ENCODE results near the gene VTI1A.
"Not testable (repeated sequence)": the region's sequence is repeated elsewhere in the genome, so short reads cannot be mapped to it uniquely, and the experiment has no call there.

Gene VTI1A

DNA sequence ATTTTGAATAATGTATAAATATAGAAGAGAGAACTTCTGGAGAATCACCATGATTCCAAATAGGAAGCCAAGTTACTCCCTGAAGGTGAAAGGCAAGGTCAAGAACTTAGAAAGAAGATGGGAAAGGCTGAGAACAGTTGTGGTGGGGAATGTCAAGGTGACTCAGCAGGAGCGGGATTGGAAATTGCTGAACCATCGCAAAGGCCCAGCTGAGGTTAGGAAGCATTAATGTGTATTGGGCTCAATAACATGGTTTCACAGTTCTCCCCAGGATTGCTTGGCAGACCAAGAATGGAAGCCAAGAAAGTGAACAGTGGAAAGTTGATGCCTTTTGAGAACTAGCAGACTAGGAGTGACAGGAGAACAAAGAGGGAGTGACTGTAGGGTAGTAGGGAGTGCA lies 133.3 kb downstream of the VTI1A start:
- Histone ChIP-seq H3K9ac (ENCODE audit: low read depth, low read length) (no peak overlapping the region), H3K9me3 (ENCODE audit: insufficient read depth, low read depth, low read length) (no peaks in the 10 kb centered on the region), H3K4me3 (ENCODE audit: low read length) (no peak overlapping the region), H3K27ac (ENCODE audit: low read length) (no peak overlapping the region), H3K36me3 (ENCODE audit: insufficient read depth, low read depth, low read length) (no peaks in the 10 kb centered on the region), H3K4me1 (ENCODE audit: insufficient read depth, low read length) (peaks cover 16% of the 10 kb centered on the region), H3K27me3 (ENCODE audit: insufficient read depth, low read length) (no peaks in the 10 kb centered on the region)

- Histone ChIP-seq H3K36me3 (ENCODE audit: insufficient read depth, low read depth, low read length) (no peaks in the 10 kb centered on the region), H3K27ac (ENCODE audit: low read length) (no peak overlapping the region), H3K27me3 (ENCODE audit: insufficient read depth, low read length) (no peaks in the 10 kb centered on the region), H3K9ac (ENCODE audit: low read depth, low read length) (no peak overlapping the region), H3K4me3 (ENCODE audit: low read length) (no peak overlapping the region), H3K9me3 (ENCODE audit: insufficient read depth, low read depth, low read length) (no peaks in the 10 kb centered on the region), H3K4me1 (ENCODE audit: insufficient read depth, low read length) (peaks cover 22% of the 10 kb centered on the region)
Measured at GRCh38 chr10:112581921-112582320, 134.9 kb downstream of the VTI1A start.

- H3K4me1 ChIP-seq (ENCODE audit: insufficient read depth, low read length), result peaks cover 31% of the 10 kb centered on the region
- no peak overlapping the region for H3K9ac ChIP-seq (ENCODE audit: low read depth, low read length)
- H3K4me3 ChIP-seq (ENCODE audit: low read length), result no peak overlapping the region
- H3K36me3 ChIP-seq (ENCODE audit: insufficient read depth, low read depth, low read length), result no peaks in the 10 kb centered on the region
- no peaks in the 10 kb centered on the region for H3K9me3 ChIP-seq (ENCODE audit: insufficient read depth, low read depth, low read length)
- no peak overlapping the region for H3K27ac ChIP-seq (ENCODE audit: low read length)
- no peaks in the 10 kb centered on the region for H3K27me3 ChIP-seq (ENCODE audit: insufficient read depth, low read length)
Measured at GRCh38 chr10:112583236-112583939, 136.4 kb downstream of the VTI1A start.

- peaks cover 37% of the 10 kb centered on the region for H3K4me1 ChIP-seq (ENCODE audit: insufficient read depth, low read length)
- H3K9me3 ChIP-seq (ENCODE audit: insufficient read depth, low read depth, low read length), result no peaks in the 10 kb centered on the region
- H3K9ac ChIP-seq (ENCODE audit: low read depth, low read length), result no peak overlapping the region
- H3K27me3 ChIP-seq (ENCODE audit: insufficient read depth, low read length), result no peaks in the 10 kb centered on the region
- H3K4me3 ChIP-seq (ENCODE audit: low read length), result no peak overlapping the region
- no peak overlapping the region for H3K27ac ChIP-seq (ENCODE audit: low read length)
- no peaks in the 10 kb centered on the region for H3K36me3 ChIP-seq (ENCODE audit: insufficient read depth, low read depth, low read length)
Measured at GRCh38 chr10:112584276-112584675, 137.3 kb downstream of the VTI1A start.

DNA sequence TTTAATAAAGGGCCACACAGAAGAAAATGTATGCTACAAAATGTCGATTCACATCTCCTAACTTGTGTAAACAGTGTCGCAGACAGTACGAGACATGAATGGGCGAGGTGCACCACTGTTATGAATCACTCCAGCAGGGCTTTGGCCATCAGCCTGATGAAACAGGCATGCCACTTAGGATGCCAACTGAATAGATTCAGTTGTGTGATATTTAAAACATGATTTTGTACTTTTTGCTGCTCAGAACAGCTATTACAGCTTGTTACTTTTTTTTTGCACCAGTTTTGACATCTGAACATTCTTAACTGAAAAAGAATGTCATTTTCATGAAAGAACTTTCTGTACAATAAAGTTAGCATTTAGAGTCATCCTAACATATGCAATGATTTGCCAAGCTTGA lies 138.1 kb downstream of the VTI1A start:
- Histone ChIP-seq H3K27ac (ENCODE audit: low read length) (no peak overlapping the region), H3K36me3 (ENCODE audit: insufficient read depth, low read depth, low read length) (no peaks in the 10 kb centered on the region), H3K4me3 (ENCODE audit: low read length) (no peak overlapping the region), H3K9me3 (ENCODE audit: insufficient read depth, low read depth, low read length) (no peaks in the 10 kb centered on the region), H3K4me1 (ENCODE audit: insufficient read depth, low read length) (peaks cover 37% of the 10 kb centered on the region), H3K9ac (ENCODE audit: low read depth, low read length) (no peak overlapping the region), H3K27me3 (ENCODE audit: insufficient read depth, low read length) (no peaks in the 10 kb centered on the region)

- Histone ChIP-seq H3K4me3 (ENCODE audit: low read length) (no peak overlapping the region), H3K9ac (ENCODE audit: low read depth, low read length) (no peak overlapping the region), H3K27ac (ENCODE audit: low read length) (no peak overlapping the region), H3K4me1 (ENCODE audit: insufficient read depth, low read length) (peaks cover 37% of the 10 kb centered on the region), H3K27me3 (ENCODE audit: insufficient read depth, low read length) (no peaks in the 10 kb centered on the region), H3K9me3 (ENCODE audit: insufficient read depth, low read depth, low read length) (no peaks in the 10 kb centered on the region), H3K36me3 (ENCODE audit: insufficient read depth, low read depth, low read length) (no peaks in the 10 kb centered on the region)
Measured at GRCh38 chr10:112585960-112586359, 138.9 kb downstream of the VTI1A start.

DNA sequence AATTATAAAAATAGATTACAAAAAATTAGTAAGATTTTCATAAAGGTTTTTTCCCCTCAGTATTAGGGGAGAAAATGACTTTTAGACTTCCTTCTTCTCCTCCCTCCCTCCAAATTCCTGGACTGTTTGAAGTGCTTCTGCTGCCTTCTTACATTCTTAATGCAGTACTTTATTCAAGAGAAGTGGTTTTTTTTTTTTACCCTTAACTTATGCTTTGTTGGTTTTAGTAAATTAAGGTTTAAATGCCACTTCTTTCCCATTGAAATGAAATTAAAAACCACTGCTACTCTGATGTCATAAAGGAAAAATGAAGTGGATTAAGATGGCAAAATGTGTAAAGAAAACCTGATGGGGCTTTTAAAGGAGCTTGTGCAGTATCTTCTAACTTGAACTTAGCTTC lies 140.7 kb downstream of the VTI1A start:
- Histone ChIP-seq H3K36me3 (ENCODE audit: insufficient read depth, low read depth, low read length) (no peaks in the 10 kb centered on the region), H3K27ac (ENCODE audit: low read length) (no peak overlapping the region), H3K9ac (ENCODE audit: low read depth, low read length) (no peak overlapping the region), H3K4me1 (ENCODE audit: insufficient read depth, low read length) (peaks cover 38% of the 10 kb centered on the region), H3K27me3 (ENCODE audit: insufficient read depth, low read length) (no peaks in the 10 kb centered on the region), H3K4me3 (ENCODE audit: low read length) (no peak overlapping the region), H3K9me3 (ENCODE audit: insufficient read depth, low read depth, low read length) (no peaks in the 10 kb centered on the region)

GRCh38 chr10:112588225-112588990 lies 141.4 kb downstream of the VTI1A start:
- Histone ChIP-seq H3K9ac (ENCODE audit: low read depth, low read length) (no peak overlapping the region), H3K36me3 (ENCODE audit: insufficient read depth, low read depth, low read length) (no peaks in the 10 kb centered on the region), H3K4me1 (ENCODE audit: insufficient read depth, low read length) (peaks cover 38% of the 10 kb centered on the region), H3K27me3 (ENCODE audit: insufficient read depth, low read length) (no peaks in the 10 kb centered on the region), H3K9me3 (ENCODE audit: insufficient read depth, low read depth, low read length) (no peaks in the 10 kb centered on the region), H3K27ac (ENCODE audit: low read length) (no peak overlapping the region), H3K4me3 (ENCODE audit: low read length) (no peak overlapping the region)

DNA sequence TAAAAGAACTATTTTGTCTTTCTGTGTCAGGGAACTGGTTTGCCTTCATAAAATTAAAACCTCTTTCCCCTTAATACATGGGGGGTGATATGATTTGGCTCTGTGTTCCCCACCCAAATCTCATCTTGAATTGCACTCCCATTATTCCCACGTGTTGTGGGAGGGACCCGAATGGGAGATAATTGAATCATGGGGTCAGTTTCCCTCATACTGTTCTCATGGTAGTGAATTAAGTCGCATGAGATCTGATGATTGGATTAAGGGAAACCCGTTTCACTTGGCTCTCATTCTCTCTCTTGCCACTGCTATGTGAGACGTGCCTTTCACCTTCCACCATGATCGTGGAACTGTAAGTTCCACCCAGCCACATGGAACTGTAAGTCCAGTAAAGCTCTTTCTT lies 142.1 kb downstream of the VTI1A start:
- no peaks in the 10 kb centered on the region for H3K9me3 ChIP-seq (ENCODE audit: insufficient read depth, low read depth, low read length)
- no peak overlapping the region for H3K9ac ChIP-seq (ENCODE audit: low read depth, low read length)
- H3K27ac ChIP-seq (ENCODE audit: low read length), result no peak overlapping the region
- H3K27me3 ChIP-seq (ENCODE audit: insufficient read depth, low read length), result no peaks in the 10 kb centered on the region
- no peaks in the 10 kb centered on the region for H3K36me3 ChIP-seq (ENCODE audit: insufficient read depth, low read depth, low read length)
- H3K4me1 ChIP-seq (ENCODE audit: insufficient read depth, low read length), result peaks cover 31% of the 10 kb centered on the region
- no peak overlapping the region for H3K4me3 ChIP-seq (ENCODE audit: low read length)

GRCh38 chr10:112590786-112591185 lies 143.8 kb downstream of the VTI1A start:
- not testable (repeated sequence) for H3K9ac ChIP-seq (ENCODE audit: low read depth, low read length); H3K4me3 ChIP-seq (ENCODE audit: low read length); H3K36me3 ChIP-seq (ENCODE audit: insufficient read depth, low read depth, low read length); H3K27ac ChIP-seq (ENCODE audit: low read length); H3K27me3 ChIP-seq (ENCODE audit: insufficient read depth, low read length); H3K9me3 ChIP-seq (ENCODE audit: insufficient read depth, low read depth, low read length)
- H3K4me1 ChIP-seq (ENCODE audit: insufficient read depth, low read length), result peaks cover 30% of the 10 kb centered on the region

GRCh38 chr10:112593023-112593422 lies 146.0 kb downstream of the VTI1A start:
- Histone ChIP-seq H3K27ac (ENCODE audit: low read length) (no peak overlapping the region), H3K4me1 (ENCODE audit: insufficient read depth, low read length) (peaks cover 14% of the 10 kb centered on the region), H3K9ac (ENCODE audit: low read depth, low read length) (no peak overlapping the region), H3K9me3 (ENCODE audit: insufficient read depth, low read depth, low read length) (no peaks in the 10 kb centered on the region), H3K4me3 (ENCODE audit: low read length) (no peak overlapping the region), H3K36me3 (ENCODE audit: insufficient read depth, low read depth, low read length) (no peaks in the 10 kb centered on the region), H3K27me3 (ENCODE audit: insufficient read depth, low read length) (no peaks in the 10 kb centered on the region)

All from iPS-20b (cell line).